H1 (cell line): ENCODE results near the gene THOC5. TPM values are rescaled to one million over a fixed set of nuclear protein-coding genes. Genes with fewer than 3 reads are reported as not detected.

Experiments
- CTCF ChIA-PET: fragments of 300-600 bp; sonication (Branson Sonifier 250); formaldehyde crosslinking; loops from one replicate; lab custom pipeline; 2021; ENCODE audit not compliant: partially characterized antibody; lab: Charles Lee
- POLR2A ChIA-PET: fragments of 300-600 bp; sonication (Branson Sonifier 250); formaldehyde crosslinking; loops from one replicate; lab custom pipeline; 2021; ENCODE audit warnings: inconsistent platforms; ENCODE audit not compliant: partially characterized antibody; lab: Charles Lee
- DNase-seq, 2 experiments: peaks; one replicate each; pipeline versions ENCODE4 v3.0.0 to v3.0.0-alpha.2; 2010 to 2022; ENCODE audit warnings: low spot score in 2 of 2, low read depth in 1 of 2, mixed read lengths in 1 of 2
- FAIRE-seq: peaks from 2 replicates; lab custom pipeline; 2011; peaks lifted over from hg19 to GRCh38; lab: Jason Lieb, UNC
- H2AFZ ChIP-seq: 2 replicates; pipeline ENCODE4 v1.8.1; 2012; ENCODE audit warnings: low read length, inconsistent platforms
- H2AK5ac ChIP-seq: 2 replicates; pipeline ENCODE4 v1.6.1; 2013; ENCODE audit warnings: low read depth, low read length
- H2BK120ac ChIP-seq: replicated peaks from 2 replicates; pipeline ENCODE3; 2013; ENCODE audit warnings: low read depth, low read length, inconsistent platforms
- H2BK12ac ChIP-seq: 2 replicates; pipeline ENCODE4 v1.6.1; 2013; ENCODE audit warnings: low read depth, low read length
- H2BK15ac ChIP-seq: 2 replicates; pipeline ENCODE4 v1.6.1; 2013; ENCODE audit warnings: low read length
- H2BK20ac ChIP-seq: 2 replicates; pipeline ENCODE4 v1.6.1; 2013; ENCODE audit warnings: low read length
- H2BK5ac ChIP-seq: 2 replicates; pipeline ENCODE4 v1.6.1; 2013; ENCODE audit warnings: low read depth, low read length
- H3K14ac ChIP-seq: 2 replicates; pipeline ENCODE4 v1.6.1; 2013; ENCODE audit warnings: inconsistent platforms; ENCODE audit not compliant: insufficient read length
- H3K18ac ChIP-seq: 2 replicates; pipeline ENCODE4 v1.6.1; 2013; ENCODE audit warnings: low read length; ENCODE audit errors: extremely low read depth
- H3K23ac ChIP-seq: 2 replicates; pipeline ENCODE4 v1.6.1; 2013; ENCODE audit warnings: inconsistent platforms; ENCODE audit not compliant: insufficient read length
- H3K23me2 ChIP-seq: 2 replicates; pipeline ENCODE4 v1.6.1; 2013; ENCODE audit warnings: low read depth, low read length
- H3K27ac ChIP-seq: 2 replicates; pipeline ENCODE4 v1.6.1; 2011; ENCODE audit warnings: low read depth, low read length, inconsistent platforms
- H3K27me3 ChIP-seq, 4 experiments: replicated peaks in 1 of 4; 1 replicate in 1 of 4; 2 replicates in 3 of 4; pipeline versions ENCODE4 v1.6.1 to v1.8.1; 2011 to 2013; ENCODE audit warnings: low read length in 3 of 4, mild to moderate bottlenecking in 3 of 4, inconsistent platforms in 2 of 4, mixed read lengths in 2 of 4, moderate library complexity in 1 of 4; ENCODE audit not compliant: control insufficient read depth in 3 of 4, insufficient read depth in 3 of 4; ENCODE audit errors: extremely low read depth in 1 of 4
- H3K36me3 ChIP-seq, 4 experiments: 2 replicates each; pipeline versions ENCODE4 v1.6.1 to v1.8.1; 2011 to 2013; ENCODE audit warnings: mild to moderate bottlenecking in 4 of 4, low read length in 3 of 4, moderate library complexity in 2 of 4, control low read depth in 1 of 4, inconsistent platforms in 1 of 4; ENCODE audit not compliant: insufficient read depth in 4 of 4, control insufficient read depth in 2 of 4
- H3K4ac ChIP-seq: replicated peaks from 2 replicates; pipeline ENCODE3; 2013; ENCODE audit warnings: low read length, low read depth, mixed read lengths, inconsistent platforms; ENCODE audit not compliant: insufficient read length
- H3K4me1 ChIP-seq, 4 experiments: replicated peaks in 1 of 4; 1 replicate in 1 of 4; 2 replicates in 3 of 4; pipeline versions ENCODE4 v1.6.1 to v1.8.1; 2011 to 2013; ENCODE audit warnings: low read length in 3 of 4, inconsistent platforms in 2 of 4, mixed read lengths in 1 of 4; ENCODE audit not compliant: insufficient read depth in 4 of 4, control insufficient read depth in 3 of 4
- H3K4me2 ChIP-seq, 2 experiments: 2 replicates each; pipeline versions ENCODE4 v1.6.1 to v1.8.1; 2011 to 2013; ENCODE audit warnings: low read depth in 2 of 2, low read length in 2 of 2, control low read depth in 1 of 2, inconsistent platforms in 1 of 2, mild to moderate bottlenecking in 1 of 2; ENCODE audit not compliant: insufficient read depth in 1 of 2
- H3K4me3 ChIP-seq, 4 experiments: fragments of 200-600, 300-600 bp in 1 of 4; sonication (generic), shearing (Covaris generic), sonication (Bioruptor Twin) in 1 of 4; 2 replicates each; pipeline versions ENCODE4 v1.5.1 to v1.8.1; 2011 to 2016; ENCODE audit warnings: low read length in 4 of 4, low read depth in 3 of 4, control low read depth in 2 of 4, inconsistent platforms in 2 of 4, mild to moderate bottlenecking in 2 of 4, mixed read lengths in 1 of 4, moderate library complexity in 1 of 4; ENCODE audit not compliant: insufficient read depth in 2 of 4; ENCODE audit errors: extremely low read depth in 1 of 4
- H3K56ac ChIP-seq: replicated peaks from 2 replicates; pipeline ENCODE3; 2013; ENCODE audit warnings: low read depth, mild to moderate bottlenecking, mixed read lengths, low read length, inconsistent platforms; ENCODE audit not compliant: insufficient read length
- H3K79me1 ChIP-seq: 2 replicates; pipeline ENCODE4 v1.6.1; 2013; ENCODE audit warnings: low read depth, low read length, control low read depth
- H3K79me2 ChIP-seq, 2 experiments: 2 replicates each; pipeline versions ENCODE4 v1.6.1 to v1.8.1; 2012 to 2013; ENCODE audit warnings: low read length in 2 of 2, mild to moderate bottlenecking in 2 of 2, inconsistent platforms in 1 of 2; ENCODE audit not compliant: insufficient read depth in 2 of 2, control insufficient read depth in 1 of 2
- H3K9ac ChIP-seq, 4 experiments: replicated peaks in 1 of 4; 1 replicate in 1 of 4; 2 replicates in 3 of 4; pipeline versions ENCODE4 v1.6.1 to v1.8.1; 2011 to 2013; ENCODE audit warnings: low read depth in 3 of 4, low read length in 3 of 4, control low read depth in 2 of 4, mild to moderate bottlenecking in 2 of 4, moderate library complexity in 2 of 4, inconsistent platforms in 1 of 4; ENCODE audit errors: extremely low read depth in 1 of 4
- H3K9me3 ChIP-seq, 2 experiments: 2 replicates each; pipeline versions ENCODE4 v1.6.1 to v1.8.1; 2012 to 2013; ENCODE audit warnings: mild to moderate bottlenecking in 2 of 2, moderate library complexity in 2 of 2, control low read depth in 1 of 2, inconsistent platforms in 1 of 2, low read depth in 1 of 2, low read length in 1 of 2, mixed read lengths in 1 of 2; ENCODE audit not compliant: insufficient read depth in 2 of 2
- H4K20me1 ChIP-seq, 2 experiments: replicated peaks in 1 of 2; 2 replicates each; pipeline versions ENCODE3 to v1.8.1; 2011 to 2013; ENCODE audit warnings: inconsistent platforms in 2 of 2, low read length in 2 of 2, mild to moderate bottlenecking in 1 of 2; ENCODE audit not compliant: insufficient read depth in 2 of 2, control insufficient read depth in 1 of 2
- H4K5ac ChIP-seq: 2 replicates; pipeline ENCODE4 v1.6.1; 2013; ENCODE audit warnings: low read length, low read depth, mixed read lengths, inconsistent platforms; ENCODE audit not compliant: insufficient read length
- H4K8ac ChIP-seq: 2 replicates; pipeline ENCODE4 v1.8.0; 2013; ENCODE audit warnings: mild to moderate bottlenecking, moderate library complexity, low read length, inconsistent platforms; ENCODE audit not compliant: insufficient read depth; ENCODE audit errors: extremely low read depth
- H4K91ac ChIP-seq: replicated peaks from 2 replicates; pipeline ENCODE3; 2013; ENCODE audit warnings: low read length, mixed read lengths, inconsistent platforms; ENCODE audit not compliant: insufficient read length
- NANOG ChIP-seq: IDR thresholded peaks from 2 replicates; pipeline ENCODE4 v1.6.1; 2011; ENCODE audit warnings: low read length, low read depth, mild to moderate bottlenecking, inconsistent platforms; ENCODE audit not compliant: insufficient read depth, poor library complexity, severe bottlenecking
- SIN3A ChIP-seq, 2 experiments: IDR thresholded peaks in 1 of 2; conservative IDR thresholded peaks in 1 of 2; 2 replicates each; pipeline ENCODE4 v1.6.1; 2011 to 2012; ENCODE audit warnings: low read length in 2 of 2, improper control_type of control experiment in 1 of 2, low read depth in 1 of 2, mild to moderate bottlenecking in 1 of 2
- SP4 ChIP-seq: IDR thresholded peaks from 2 replicates; pipeline ENCODE4 v1.6.1; 2012; ENCODE audit warnings: low read length, inconsistent platforms
- SUZ12 ChIP-seq: fragments of 200-600 bp; sonication (generic); IDR thresholded peaks from 2 replicates; pipeline ENCODE4 v1.6.1; 2012; ENCODE audit warnings: mild to moderate bottlenecking, inconsistent platforms, low read length, moderate library complexity, mixed read lengths
- USF2 ChIP-seq: IDR thresholded peaks from 2 replicates; pipeline ENCODE4 v1.6.1; 2011; ENCODE audit warnings: low read length, improper control_type of control experiment
- WGBS, 2 experiments: shearing (Covaris generic) in 1 of 2; methylation state at CpG; one replicate each; pipeline versions ENCODE4 v1.1.6 to v1.1.7; 2013 to 2015; ENCODE audit warnings: low lambda C conversion rate in 2 of 2, mixed read lengths in 2 of 2, inconsistent platforms in 1 of 2, low coverage in 1 of 2, missing lambda C conversion rate in 1 of 2; ENCODE audit not compliant: insufficient replicate concordance in 2 of 2, insufficient coverage in 1 of 2, insufficient read length in 1 of 2; ENCODE audit errors: extremely low coverage in 1 of 2, missing lambda C conversion rate in 1 of 2; 5-methylcytosine and 5-hydroxymethylcytosine counted together
- polyA plus RNA-seq, 7 experiments: library from polyadenylated mRNA; depleted of rRNA in 3 of 7; stranded (reverse) in 5 of 7; unstranded in 2 of 7; fragments of >200 nt in 5 of 7; fragments of 200-250 nt in 2 of 7; gene quantifications; 1 replicate in 5 of 7; 2 replicates in 1 of 7; 4 replicates in 1 of 7; pipeline versions ENCODE4 v1.2.1 to v1.2.3, GENCODE V29; 2011 to 2013; ENCODE audit warnings: missing spikeins in 2 of 7, mixed read lengths in 2 of 7
- total RNA-seq: library from RNA; stranded (reverse); fragmentation: NEBNext Ultra II Directional; extraction: Animal tissue kit (Norgen Biotek cat#: 25700); gene quantifications from 2 replicates; pipeline ENCODE4 v1.2.1, GENCODE V29; 2021

Gene THOC5
- total and polyA plus RNA-seq, 2 of the 8 experiments (the other 6 are each of a cell fraction or from before 2014, with no cell fraction given), result 27.7 to 65.7 TPM

GRCh38 chr22:29541845-29542244 lies 11.7 kb downstream of the THOC5 start:
- 71% methylated on average over 1 of the region's 1 CpG; no CpG with 5 or more reads in 1 of the 2 experiments for WGBS, 2 experiments
- CTCF ChIA-PET, result interaction anchor here (0.9 to 3.1 kb wide), 2 partner anchors 12 to 112 kb away, joined by 3 to 14 read pairs; no protein-coding TSS in a partner anchor
- no peak overlapping the region for H2BK15ac ChIP-seq
- H3K18ac ChIP-seq, result no peak overlapping the region
- H2BK5ac ChIP-seq, result no peak overlapping the region
- no peak overlapping the region for H3K4ac ChIP-seq
- H2BK20ac ChIP-seq, result no peak overlapping the region
- no peak overlapping the region for H2BK120ac ChIP-seq
- peaks cover 17 to 60% (median 49%) of the 10 kb centered on the region in 4 experiments; a peak in 7 of 8 replicates for H3K36me3 ChIP-seq
- H3K9ac ChIP-seq, result no peak overlapping the region
- no peak overlapping the region for H4K8ac ChIP-seq
- no peak overlapping the region for H4K91ac ChIP-seq
- no peak for FAIRE-seq
- H4K20me1 ChIP-seq, result peaks cover 0 to 1% of the 10 kb centered on the region in 2 experiments
- H4K5ac ChIP-seq, result no peak overlapping the region
- POLR2A ChIA-PET, result interaction anchor here (1.0 to 2.0 kb wide), 2 partner anchors 12 to 13 kb away, joined by 4 to 10 read pairs; partner anchors contain the start of gene THOC5
- no peak overlapping the region for H2AK5ac ChIP-seq
- no peak overlapping the region for H3K4me3 ChIP-seq
- DNase-seq, result no peak
- no peak overlapping the region for H2AFZ ChIP-seq
- no peak overlapping the region for H2BK12ac ChIP-seq
- no peaks in the 10 kb centered on the region for H3K79me2 ChIP-seq
- H3K14ac ChIP-seq, result no peak overlapping the region
- no peak overlapping the region for H3K4me2 ChIP-seq
- H3K27ac ChIP-seq, result no peak overlapping the region
- no peaks in the 10 kb centered on the region for H3K79me1 ChIP-seq
- H3K4me1 ChIP-seq, result no peaks in the 10 kb centered on the region
- H3K9me3 ChIP-seq, result no peaks in the 10 kb centered on the region
- no peaks in the 10 kb centered on the region for H3K27me3 ChIP-seq
- no peak overlapping the region for H3K23ac ChIP-seq
- no peaks in the 10 kb centered on the region for H3K23me2 ChIP-seq
- no peak overlapping the region for H3K56ac ChIP-seq
- no peak for TF ChIP-seq USF2
- TF ChIP-seq SIN3A (conservative IDR thresholded peaks at IDR 0.05 in 1 of 2, IDR thresholded peaks at IDR 0.05 in 1 of 2; ENCODE audit: low read depth in 1 of 2, low read length in 2 of 2), result no peak
- TF ChIP-seq SUZ12, result no peak
- no peak for TF ChIP-seq NANOG
- TF ChIP-seq SP4, result no peak
